ENCODE results near the gene ZNF578.
"Not testable (repeated sequence)": the region's sequence is repeated elsewhere in the genome, so short reads cannot be mapped to it uniquely, and the experiment has no call there.

Gene ZNF578
- 0.49 to 2.2 (median 0.66) reads per million in 4 experiments for total RNA-seq

- peak; percentile 45 for DNase-seq
These were observed at the start of gene ZNF578 for GRCh38 chr19:52453324-52454094. Gene ZNF578, plus strand, starts transcription at chr19:52453553. Its CDS starts 48,293 bp downstream, at chr19:52501846.

GRCh38 chr19:52410276-52410675 is 43.1 kb upstream of the ZNF578 start:
- DNase-seq: no peak

- no peak for DNase-seq
These were observed 37.6 kb upstream of the ZNF578 start for GRCh38 chr19:52415711-52416110.

GRCh38 chr19:52428937-52429336 is 24.4 kb upstream of the ZNF578 start, which contains the start of gene ZNF534:
Gene ZNF534, plus strand, starts transcription at chr19:52429148. Its CDS starts 2,327 bp downstream, at chr19:52431475.
- DNase-seq: no peak

- DNase-seq: no peak
These were observed 11.2 kb upstream of the ZNF578 start for GRCh38 chr19:52442179-52442578.

DNA sequence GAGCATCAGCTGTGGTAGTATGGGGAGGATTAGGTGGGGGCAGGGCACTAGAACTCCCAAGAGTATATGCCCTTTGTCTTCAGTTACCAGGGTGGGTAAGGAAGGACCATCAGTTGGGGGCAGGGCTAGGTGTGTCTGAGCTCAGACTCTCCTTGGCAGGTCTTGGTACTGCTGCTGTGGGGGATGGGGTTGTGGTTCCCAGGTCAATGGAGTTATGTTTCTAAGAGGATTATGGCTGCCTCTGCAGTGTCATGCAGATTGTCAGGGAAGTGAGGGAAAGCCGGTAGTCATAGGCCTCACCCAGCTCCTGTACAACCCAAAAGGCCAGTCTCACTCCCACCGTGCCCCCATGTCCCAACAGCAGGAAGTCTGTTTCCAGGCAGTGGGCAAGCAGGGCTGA is 8.8 kb upstream of the ZNF578 start:
- no peak for DNase-seq

DNA sequence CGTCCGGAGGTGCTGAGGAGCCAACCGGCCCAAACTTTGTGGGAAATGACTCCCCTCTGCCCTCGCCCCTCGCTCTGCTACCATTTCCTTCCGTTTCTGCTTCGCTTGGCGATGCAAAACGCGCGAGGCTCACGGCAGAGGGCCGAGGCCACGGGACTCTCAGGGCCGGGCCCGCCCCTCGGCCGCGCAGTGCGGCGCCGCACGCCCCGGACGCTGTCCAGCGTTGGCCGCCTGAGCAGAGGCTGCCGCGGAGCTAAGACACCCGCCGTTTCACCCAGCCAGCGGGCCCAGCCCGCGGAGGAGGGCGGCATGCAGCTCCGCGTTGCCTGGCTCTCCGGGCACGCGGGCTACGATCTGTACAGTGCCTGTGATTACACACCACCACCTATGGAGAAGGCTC is 2.1 kb upstream of the ZNF578 start:
- DNase-seq: no peak

GRCh38 chr19:52464798-52465470 is 11.6 kb downstream of the ZNF578 start:
- DNase-seq: no peak

GRCh38 chr19:52473655-52474350 is 20.4 kb downstream of the ZNF578 start:
- no peak for DNase-seq

DNA sequence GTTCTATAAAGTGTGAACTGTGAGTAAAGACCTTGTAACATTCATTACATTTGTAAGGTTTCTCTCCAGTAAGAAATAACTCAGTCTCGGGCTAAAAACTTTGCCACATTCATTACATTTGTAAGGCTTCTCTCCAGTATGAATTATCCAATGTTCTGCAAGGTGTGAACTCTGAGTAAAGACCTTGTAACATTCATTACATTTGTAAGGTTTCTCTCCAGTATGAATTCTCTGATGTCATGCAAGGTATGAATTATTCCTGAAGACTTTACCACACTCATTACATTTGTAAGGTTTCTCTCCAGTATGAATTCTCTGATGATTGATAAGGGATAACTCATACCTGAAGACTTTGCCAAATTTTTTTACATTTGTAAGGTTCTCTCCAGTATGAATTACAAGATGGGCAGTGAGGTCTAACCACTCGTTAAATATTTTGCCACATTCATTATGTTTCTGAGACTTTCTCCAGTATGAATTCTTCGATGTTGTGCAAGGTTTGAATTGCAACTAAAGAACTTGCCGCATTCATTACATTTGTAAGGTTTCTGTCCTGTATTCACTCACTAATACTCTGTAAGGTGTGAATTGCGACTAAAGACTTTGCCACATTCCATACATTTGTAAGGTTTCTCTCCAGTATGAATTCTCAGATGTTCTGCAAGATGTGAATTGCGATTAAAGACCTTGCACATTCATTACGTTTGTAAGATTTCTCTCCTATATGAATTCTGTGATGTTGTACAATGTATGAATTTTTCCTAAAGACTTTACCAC is 21.2 kb downstream of the ZNF578 start:
- no peak for DNase-seq

- not testable (repeated sequence) for DNase-seq
These were observed 30.9 kb downstream of the ZNF578 start for GRCh38 chr19:52484111-52484743.

- DNase-seq: not testable (repeated sequence)
These were observed 31.7 kb downstream of the ZNF578 start for GRCh38 chr19:52485064-52485463.

GRCh38 chr19:52485561-52486240 is 32.3 kb downstream of the ZNF578 start:
- not testable (repeated sequence) for DNase-seq

DNA sequence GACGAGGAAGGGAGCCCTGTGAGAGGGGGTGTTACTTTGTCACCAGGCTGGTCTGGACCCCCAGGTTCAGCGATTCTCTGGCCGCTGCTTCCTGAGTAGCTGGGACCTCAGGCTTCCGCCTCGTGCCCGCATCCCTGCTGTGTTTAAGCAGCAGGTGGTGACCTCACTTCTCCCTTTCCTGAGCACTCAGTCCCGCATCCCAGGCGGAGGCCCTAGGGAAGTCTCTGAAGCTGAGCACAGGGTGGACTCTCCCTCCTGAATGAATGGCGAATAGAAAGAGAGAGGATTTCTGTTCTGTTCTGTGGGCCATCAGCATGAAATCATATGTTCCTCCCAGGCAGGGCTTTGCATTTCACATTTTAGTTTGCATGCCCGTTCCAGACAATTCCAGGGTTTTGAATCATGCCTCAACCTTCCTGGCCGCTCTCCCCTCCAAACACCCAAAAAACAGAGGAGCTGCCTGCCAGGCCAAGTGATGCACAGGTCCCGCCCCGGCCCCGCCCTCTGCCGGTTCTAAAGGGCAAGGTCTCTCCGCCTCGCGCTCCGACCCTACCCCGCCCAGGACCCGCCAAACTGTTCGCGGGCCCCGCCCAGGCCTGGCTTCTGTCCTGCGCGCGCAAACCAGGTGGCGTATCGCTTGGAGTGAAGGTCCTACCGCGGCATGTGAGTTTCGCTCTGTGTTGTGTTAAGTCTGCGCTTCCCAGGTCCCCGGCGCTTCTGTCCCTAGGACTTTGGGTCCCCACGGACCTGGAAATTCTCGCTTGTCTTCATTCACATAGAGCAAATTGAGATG is 39.0 kb downstream of the ZNF578 start:
- DNase-seq: no peak

- no peak for DNase-seq
These were observed 39.7 kb downstream of the ZNF578 start for GRCh38 chr19:52492994-52493470.

DNA sequence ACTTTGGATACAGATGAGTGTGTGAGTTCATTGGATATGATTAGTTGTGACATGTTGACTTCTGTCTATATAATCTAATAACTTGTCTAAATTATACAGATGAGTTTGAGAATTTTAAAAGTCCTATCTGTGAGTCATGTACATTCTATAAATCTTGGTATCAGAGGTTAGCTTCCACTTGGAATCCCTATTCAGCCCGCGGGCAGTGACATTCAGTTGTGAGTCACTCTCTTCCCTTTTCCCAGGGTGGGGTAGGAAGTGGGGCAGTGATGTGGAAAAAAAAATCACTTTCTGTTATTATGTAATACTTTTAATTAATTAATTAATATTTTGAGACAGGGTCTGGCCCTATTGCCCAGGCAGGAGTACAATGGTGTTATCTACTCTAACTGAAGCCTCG is 41.2 kb downstream of the ZNF578 start:
- DNase-seq: no peak

DNA sequence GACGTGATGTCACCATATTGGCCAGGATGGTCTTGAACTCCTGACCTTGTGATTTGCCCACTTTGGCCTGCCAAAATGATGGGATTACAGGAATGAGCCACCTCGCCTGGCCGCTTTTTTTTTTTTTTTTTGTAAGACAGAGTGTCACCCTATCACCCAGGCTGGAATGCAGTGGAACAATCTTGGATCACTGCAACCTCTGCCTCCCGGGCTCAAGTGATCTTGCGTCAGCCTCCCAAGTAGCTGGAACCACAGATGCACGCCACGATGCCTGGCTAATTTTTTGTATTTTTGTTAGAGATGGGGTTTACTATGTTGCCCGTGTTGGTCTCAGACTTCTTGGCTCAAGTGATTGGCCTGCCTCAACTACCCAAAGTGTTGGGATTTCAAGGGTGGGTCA is 45.2 kb downstream of the ZNF578 start:
- DNase-seq: no peak

DNA sequence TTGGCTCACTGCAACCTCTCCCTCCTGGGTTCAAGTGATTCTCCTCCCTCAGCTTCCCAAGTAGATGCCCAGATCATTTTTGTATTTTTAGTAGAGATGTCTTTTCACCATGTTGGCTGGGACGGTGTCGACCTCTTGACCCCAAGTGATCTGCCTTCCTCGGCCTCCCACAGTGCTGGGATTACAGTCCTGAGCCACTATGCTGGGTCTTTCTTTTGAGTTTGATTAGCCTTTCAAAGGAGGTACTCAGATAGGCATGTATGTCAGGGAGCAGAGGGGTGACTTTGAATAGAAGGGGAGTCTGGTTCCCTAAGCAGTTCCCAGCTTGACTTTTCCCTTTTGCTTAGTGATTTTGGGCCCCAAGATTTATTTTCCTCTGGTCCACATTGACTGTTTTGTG is 47.1 kb downstream of the ZNF578 start:
- DNase-seq: not testable (repeated sequence)

DNA sequence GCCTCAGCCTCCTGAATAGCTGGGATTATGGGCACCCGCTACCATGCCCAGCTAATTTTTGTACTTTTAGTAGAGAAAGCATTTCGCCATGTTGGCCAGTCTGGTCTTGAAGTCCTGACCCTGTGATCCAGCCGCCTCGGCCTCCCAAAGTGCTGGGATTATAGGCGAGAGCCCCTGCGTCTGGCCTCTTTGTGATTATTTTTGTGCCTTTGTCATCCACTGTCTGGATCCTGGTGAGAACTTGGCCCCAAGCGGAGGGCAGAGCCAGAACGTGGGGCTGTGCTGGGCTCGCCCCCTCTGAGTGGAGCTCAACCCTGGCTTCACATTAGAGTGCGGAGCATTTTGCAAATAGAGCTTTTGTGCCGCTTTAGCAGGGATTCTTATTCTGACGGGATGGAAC is 47.6 kb downstream of the ZNF578 start:
- DNase-seq: not testable (repeated sequence)

- DNase-seq: no peak
These were observed 53.9 kb downstream of the ZNF578 start for GRCh38 chr19:52507266-52507665.

- DNase-seq: no peak
These were observed 62.8 kb downstream of the ZNF578 start for GRCh38 chr19:52516191-52516590.

Measured in effector CD8-positive, alpha-beta T cell (primary cell).